ENCODE results near the gene MAEA.
"Not testable (repeated sequence)": the region's sequence is repeated elsewhere in the genome, so short reads cannot be mapped to it uniquely, and the experiment has no call there.

The MAEA gene

DNA sequence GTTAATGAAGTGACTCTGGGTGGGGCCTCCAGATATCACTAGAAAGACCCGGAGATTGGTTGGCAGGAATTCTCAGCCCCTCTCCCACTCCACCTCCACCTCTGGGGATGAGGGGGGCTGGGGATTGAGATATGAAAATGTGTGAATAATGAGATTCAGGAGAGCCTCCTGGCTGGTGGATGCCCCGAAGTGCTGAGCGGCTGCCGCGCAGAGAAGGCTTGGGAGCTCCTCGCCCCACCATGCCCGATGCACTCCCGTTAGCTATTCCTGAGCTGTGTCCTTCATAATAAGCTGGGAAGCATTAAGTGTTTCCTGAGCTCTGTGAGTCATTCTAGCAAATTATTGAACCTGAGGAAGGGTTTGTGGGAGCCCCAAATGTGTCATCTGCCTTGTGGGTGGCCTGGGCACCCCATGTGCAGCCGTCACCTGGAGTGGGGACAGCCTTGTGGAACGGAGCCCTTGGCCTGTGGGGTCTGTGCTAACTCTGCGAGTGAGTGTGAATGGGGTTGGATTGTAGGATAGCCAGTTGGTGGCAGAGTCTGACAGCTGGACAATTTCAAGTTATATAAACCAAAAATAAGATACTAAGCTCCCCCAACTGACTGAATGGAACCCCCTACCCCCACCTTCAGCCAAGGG lies 4.4 kb upstream of the MAEA start:
- no peak for DNase-seq

- no peak for DNase-seq
Observed at GRCh38 chr4:1285790-1286553, 3.7 kb upstream of the MAEA start.

- DNase-seq, result no peak
Observed at GRCh38 chr4:1288786-1289185, 905 bp upstream of the MAEA start.

GRCh38 chr4:1290165-1290977 lies 680 bp downstream of the MAEA start:
- DNase-seq, result no peak

- DNase-seq, result no peak
Observed at GRCh38 chr4:1291091-1291490, 1.4 kb downstream of the MAEA start.

DNA sequence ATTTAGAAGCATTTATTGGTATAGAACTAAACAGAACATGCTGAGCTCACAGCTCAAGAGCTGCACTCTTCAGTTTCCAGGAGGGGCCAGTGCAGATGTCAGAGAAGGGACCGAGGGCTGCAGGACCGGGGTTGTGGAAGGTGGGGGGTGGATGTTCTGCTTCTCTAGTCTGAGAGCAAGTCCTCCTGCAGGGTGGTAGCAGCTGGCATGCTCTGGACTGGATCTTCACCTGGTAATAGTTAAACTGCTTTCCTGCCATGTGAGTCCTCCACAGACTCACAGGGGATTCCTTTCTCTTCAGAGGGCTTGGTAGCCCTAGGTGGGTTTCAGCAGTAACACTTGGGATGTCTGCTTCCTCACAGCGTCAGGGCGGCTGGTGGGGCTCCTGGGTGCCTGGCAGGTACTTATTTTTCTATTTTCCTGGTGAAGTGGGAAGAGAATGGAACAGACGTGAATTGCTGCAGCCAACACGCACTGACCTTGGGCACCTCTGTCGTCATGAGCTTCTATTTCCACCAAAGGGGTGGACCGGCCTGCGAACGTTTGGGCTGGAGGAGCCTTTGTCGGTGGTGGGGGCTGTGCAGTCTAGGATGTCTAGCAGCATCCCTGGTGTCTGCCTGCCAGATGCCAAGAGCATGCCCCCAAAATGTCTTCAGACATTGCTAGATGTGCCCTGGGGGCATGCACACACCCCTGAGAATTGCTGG lies 2.5 kb downstream of the MAEA start:
- DNase-seq, result no peak

DNA sequence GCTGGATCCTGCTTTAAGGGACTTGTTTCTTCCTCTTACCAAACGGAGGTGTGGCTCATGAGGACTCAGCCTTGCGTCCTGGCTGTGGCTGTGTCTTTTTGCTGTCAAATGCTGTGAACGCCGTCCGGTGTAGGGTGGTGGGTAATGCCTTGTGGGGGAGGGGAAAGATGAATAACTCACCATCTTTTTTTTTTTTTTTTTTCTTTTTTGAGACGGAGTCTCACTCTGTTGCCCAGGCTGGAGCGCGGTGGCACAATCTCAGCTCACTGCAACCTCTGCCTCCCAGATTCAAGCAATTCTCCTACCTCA lies 3.0 kb downstream of the MAEA start:
- DNase-seq, result not testable (repeated sequence)

GRCh38 chr4:1293531-1293941 lies 3.8 kb downstream of the MAEA start:
- no peak for DNase-seq

- no peak for DNase-seq
Observed at GRCh38 chr4:1293991-1294390, 4.3 kb downstream of the MAEA start.

DNA sequence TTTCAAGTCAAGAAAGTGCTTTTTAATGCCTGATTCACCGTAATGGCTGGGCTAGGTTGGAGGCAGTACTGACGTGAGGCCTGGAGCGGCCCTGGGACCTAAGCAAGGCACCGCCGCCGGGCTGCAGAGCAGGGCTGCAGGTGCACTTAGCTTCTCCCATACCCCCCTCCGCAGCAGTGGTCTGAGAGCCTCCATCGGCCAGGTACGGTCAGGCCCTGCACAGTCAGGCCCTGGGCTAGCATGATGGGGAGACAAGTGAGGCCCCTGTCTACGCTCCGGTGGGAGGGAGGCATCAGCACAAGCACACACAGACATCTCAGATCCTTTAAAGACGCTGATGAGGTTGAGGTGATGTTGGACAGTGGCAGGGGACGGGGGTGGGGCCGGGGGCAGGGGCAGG lies 4.7 kb downstream of the MAEA start:
- DNase-seq, result no peak

DNA sequence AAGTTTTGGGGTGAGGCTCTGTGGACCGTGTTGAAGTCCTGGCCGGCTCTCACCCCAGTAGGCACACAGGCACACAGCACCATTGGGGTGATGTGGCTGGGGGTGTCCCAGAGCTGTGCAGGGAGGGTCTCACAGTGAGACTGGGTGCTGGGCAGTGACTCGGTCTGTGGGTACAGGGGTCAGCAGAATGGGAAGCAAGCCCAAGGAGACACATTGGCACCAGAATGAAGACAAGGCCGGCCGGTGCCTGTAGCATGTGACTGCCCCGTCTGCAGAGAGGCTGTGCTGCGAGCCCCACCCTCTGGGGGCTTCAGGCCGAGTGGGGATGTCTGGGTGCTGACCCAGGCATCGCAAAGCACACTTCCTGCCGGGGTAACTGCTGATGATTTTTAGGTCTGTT lies 5.2 kb downstream of the MAEA start:
- no peak for DNase-seq

DNA sequence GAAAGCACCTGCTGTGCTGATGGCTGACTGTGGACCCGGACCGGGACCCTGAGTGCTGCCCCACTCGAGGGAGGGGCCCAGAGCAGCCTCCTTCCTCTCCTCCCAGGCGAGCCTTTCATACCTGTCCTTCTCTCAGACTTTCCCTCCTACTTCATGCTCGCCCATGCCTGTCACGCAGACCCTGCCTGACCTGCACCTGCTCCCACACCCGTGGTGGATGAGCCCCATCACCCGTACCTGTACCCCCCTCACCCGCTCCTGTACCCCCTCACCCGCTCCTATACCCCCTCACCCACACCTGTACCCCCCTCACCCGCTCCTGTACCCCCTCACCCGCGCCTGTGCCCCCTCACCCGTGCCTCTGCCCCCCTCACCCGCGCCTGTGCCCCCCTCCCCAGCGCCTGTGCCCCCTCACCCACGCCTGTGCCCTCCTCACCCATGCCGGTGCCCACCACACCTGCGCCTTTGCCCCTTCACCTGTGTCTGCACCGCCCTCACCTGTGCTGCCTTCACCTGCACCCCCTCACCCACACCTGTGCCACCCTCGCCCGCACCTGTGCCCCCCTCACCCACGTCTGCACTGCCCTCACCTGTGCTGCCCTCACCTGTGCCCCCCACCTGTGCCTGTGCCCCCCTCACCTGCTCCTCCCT lies 5.8 kb downstream of the MAEA start:
- no peak for DNase-seq

DNA sequence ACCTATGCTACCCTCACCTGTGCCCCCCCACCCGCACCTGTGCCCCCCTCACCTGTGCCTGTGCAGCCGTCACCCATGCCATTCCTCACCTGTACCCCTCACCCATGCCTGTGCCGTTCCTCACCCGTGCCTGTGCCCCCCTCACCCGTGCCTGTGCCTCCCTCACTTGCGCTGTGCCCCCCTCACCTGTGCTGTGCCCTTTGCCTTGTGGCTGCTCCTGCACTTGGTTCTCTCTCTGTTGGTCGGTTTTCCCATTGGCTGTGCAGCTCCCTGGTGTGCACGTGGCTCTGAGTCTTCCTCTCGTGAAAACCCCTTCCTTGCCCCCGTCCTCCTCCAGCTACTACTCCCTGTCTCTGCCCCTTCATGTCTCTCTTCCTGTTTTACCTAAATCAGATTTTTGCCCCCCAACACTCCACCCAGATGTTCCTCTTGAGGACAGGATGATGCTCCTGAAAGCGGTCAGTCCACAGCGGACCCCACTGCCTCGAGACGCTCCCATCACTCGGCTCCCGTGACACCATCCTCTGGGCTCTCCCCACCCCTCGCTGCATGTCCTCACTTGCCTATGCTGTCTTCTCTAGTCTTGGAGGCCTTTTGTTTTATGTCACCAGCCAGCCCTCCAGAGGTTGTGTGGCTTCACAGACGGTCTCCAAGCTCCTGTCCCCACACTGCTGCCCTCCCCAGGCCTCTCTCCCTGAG lies 6.8 kb downstream of the MAEA start:
- DNase-seq, result no peak

GRCh38 chr4:1297023-1297395 lies 7.3 kb downstream of the MAEA start:
- no peak for DNase-seq

DNA sequence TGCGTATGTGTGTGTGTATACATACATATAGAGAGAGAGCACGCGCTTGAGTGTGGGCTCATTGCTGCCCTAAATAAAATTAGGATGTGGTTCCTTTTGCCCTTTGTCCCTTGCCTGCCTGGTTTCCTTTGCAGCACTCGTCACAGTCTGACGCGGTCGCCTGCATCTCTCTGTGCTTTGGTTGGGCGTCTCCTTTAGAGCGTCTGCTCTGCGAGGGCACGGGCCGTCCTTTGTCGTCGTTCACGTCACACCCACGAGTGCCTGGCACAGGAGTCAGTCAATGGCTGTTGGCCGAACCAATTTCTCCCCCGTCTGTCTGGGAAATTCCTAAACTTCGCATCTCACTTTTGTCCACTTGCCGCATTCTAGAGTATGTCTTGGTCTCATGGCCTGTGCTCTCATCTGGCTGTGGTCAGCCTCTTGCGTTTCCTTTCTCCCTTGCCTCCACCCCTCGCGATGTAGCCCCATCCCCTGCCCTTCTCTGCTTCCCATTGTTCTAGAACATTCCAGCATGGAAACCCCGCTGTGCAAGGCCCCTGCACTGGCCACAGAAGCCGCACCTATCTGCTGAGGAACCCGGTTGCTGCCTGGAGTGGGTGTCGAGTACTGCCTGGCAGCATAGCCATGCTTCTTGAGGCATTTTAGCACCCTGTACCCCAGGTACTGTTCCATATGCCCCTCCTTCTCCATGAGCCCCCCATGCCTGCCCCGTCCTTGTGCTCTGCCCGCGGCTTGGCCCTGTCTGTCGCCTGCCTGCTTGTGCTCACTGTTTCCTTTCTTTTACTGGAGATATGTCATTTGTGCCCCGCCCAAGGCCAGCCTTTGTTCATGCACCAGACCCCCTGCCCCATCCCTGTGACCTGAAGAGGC lies 8.0 kb downstream of the MAEA start:
- DNase-seq, result no peak

DNA sequence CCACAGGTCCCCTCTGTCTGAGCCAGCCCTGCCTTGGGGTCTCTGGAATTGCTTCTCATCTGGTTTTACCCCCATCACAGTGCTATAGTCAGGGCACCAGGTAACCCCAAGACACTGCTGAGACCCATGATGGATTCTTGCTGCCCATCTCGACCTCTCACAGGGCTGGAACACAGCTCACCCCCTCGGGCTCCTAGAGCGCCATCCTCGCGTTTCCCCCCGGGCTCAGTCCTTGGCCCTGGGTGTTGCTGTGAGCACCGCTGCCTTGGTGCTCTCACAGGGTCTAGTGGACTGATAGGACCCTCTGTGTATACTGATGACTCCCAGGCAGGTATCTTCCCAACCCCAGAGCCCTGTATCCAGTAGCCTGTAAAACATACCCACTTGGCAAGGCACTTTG lies 8.8 kb downstream of the MAEA start:
- DNase-seq, result no peak

DNA sequence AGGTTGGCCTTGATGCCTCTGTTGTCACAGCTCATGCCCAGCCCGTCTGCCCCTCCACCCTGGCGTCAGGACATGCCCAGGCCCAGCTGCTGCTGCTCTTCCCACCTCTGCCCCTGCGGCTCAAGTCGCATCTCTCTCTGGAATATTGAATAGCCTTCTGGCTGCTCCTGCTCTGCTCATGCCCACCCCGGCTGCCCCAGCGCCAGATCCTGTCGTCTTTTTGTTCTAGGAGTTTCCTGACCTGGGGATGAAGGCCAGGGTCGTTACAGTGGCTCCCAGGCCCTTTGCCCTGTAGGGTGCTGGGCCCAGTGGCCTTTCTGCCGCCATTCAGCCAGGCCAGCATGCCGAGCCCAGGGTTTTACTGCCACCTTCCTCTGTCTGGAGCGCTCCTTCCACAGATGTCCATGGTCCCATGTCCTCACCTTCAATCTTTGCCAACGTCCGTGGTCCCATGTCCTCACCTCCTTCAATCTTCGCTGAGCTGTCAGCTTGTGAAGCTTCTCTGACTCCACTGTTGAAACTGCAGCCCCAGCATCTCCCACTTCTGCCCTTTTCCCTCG lies 9.7 kb downstream of the MAEA start:
- no peak for DNase-seq

- DNase-seq, result no peak
Observed at GRCh38 chr4:1300466-1301455, 11.1 kb downstream of the MAEA start.

- no peak for DNase-seq
Observed at GRCh38 chr4:1302159-1302558, 12.5 kb downstream of the MAEA start.

DNA sequence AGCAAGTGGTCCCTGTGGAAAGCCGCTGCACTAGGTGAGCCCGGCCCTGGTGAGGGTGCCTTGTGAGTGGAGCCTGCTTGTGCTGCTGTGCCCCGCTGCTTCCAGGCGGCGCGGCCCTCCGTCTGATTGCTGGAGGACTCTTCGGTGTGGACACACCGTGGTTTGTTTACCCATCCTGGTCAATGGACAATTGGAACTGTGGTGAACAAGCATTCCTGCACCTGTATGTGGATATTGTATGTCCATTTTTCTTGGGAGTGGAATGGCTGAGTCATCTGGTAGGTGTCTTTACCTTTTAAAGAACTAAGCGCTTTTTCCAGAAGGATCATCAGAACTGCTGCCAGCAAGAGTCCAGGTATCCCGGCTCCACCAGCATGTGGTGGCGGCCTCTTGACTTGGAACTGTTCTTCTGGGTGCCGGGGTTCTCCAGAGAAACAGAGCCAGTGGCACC lies 15.6 kb downstream of the MAEA start:
- no peak for DNase-seq

Measured in NCI-H748 treated with DMSO at 0.1 percent for 48 hours (cell line).